Gastroesophageal sphincter (tissue), 4 donors: Measurements from ENCODE around the gene PHLDB3. TPM values are rescaled to one million over a fixed set of nuclear protein-coding genes. Genes with fewer than 3 reads are reported as not detected.

ENCODE experiments used
- ATAC-seq: fragments of 150-250 bp; one replicate; pipeline ENCODE4 v1.9.1; 2016; ENCODE audit warnings: mild to moderate bottlenecking, moderate library complexity
- H3K27ac ChIP-seq, 4 donors: fragments of 200-600 bp; sonication (generic) in 3 of 4; 1 replicate in 3 of 4; 2 replicates in 1 of 4; pipeline ENCODE4 v1.5.1; 2016 to 2019
- H3K27me3 ChIP-seq: fragments of 200-600 bp; sonication (generic); one replicate; pipeline ENCODE4 v1.5.1; 2019
- H3K36me3 ChIP-seq, 2 donors: fragments of 200-600 bp; sonication (generic); one replicate each; pipeline ENCODE4 v1.5.1; 2019; ENCODE audit warnings: control low read depth in 1 of 2
- H3K4me1 ChIP-seq, 3 donors: fragments of 200-600 bp; sonication (generic); 1 replicate in 2 of 3; 2 replicates in 1 of 3; pipeline ENCODE4 v1.5.1; 2016 to 2019; ENCODE audit warnings: control low read depth in 2 of 3
- H3K4me3 ChIP-seq, 2 donors: fragments of 200-600 bp; sonication (generic); one replicate each; pipeline ENCODE4 v1.5.1; 2019; ENCODE audit warnings: mild to moderate bottlenecking in 1 of 2, moderate library complexity in 1 of 2
- H3K9me3 ChIP-seq, 3 donors: fragments of 200-600 bp; sonication (generic); one replicate each; pipeline ENCODE4 v1.5.1; 2017 to 2019; ENCODE audit warnings: control low read depth in 2 of 3
- EP300 ChIP-seq: sonication (generic); formaldehyde crosslinking; IDR thresholded peaks from one replicate; pipeline ENCODE4 v1.6.1; 2017; ENCODE audit warnings: antibody characterized with exemption, mild to moderate bottlenecking
- POLR2A ChIP-seq, 2 donors: fragments of 450-650 bp; IDR thresholded peaks; one replicate each; pipeline ENCODE4 v1.6.1; 2017; ENCODE audit warnings: antibody characterized with exemption in 2 of 2, mild to moderate bottlenecking in 2 of 2, moderate library complexity in 1 of 2
- POLR2AphosphoS5 ChIP-seq: sonication (generic); formaldehyde crosslinking; IDR thresholded peaks from one replicate; pipeline ENCODE4 v1.6.1; 2017; ENCODE audit warnings: antibody characterized with exemption
- WGBS, 2 donors: methylation state at CpG; one replicate each; pipeline ENCODE4 v1.1.5; 2018; ENCODE audit warnings: low coverage in 1 of 2; 5-methylcytosine and 5-hydroxymethylcytosine counted together
- total RNA-seq, 4 donors: library from RNA; depleted of rRNA; stranded (reverse); fragments of >200 nt; gene quantifications; one replicate each; pipeline ENCODE4 v1.1.0, GENCODE V29; 2016
- TF ChIP-seq, protein P1 (sequence below), 4 experiments: fragments of 200-600 bp in 2 of 4; fragments of 450-650 bp in 2 of 4; sonication (generic) in 1 of 4; IDR thresholded peaks; one replicate each; pipeline ENCODE4 v1.5.1; 2017 to 2019; ENCODE audit warnings: antibody characterized with exemption in 4 of 4, mild to moderate bottlenecking in 2 of 4, moderate library complexity in 2 of 4

PHLDB3 gene
- total RNA-seq, 4 donors from 2014 or later: 8.8 to 38.1 (median 14.9) TPM

DNA sequence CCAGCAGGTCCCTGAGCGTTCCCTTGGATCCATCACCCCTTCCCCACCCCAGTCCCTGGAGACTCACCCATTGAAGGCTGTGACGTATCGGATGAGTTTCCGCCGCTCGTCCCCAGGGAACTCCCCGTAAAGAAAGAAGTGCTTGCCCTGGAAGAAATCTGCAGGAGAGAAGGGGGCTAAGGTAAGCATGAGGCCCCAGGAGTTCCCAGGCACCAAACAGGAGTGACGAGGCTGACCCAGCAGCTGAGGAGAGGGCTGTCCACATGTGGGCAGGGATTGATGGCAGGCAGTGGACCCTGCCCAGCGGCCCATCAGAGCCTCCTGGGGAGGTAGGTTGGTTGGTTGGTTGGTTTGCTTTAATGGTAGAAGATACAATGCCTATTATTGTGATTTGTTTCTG, 39.5 kb upstream of the PHLDB3 start:
- Histone ChIP-seq H3K9me3 (peaks cover 0 to 6% (median 0%) of the 10 kb centered on the region in 3 donors), H3K36me3 (peaks cover 0 to 92% of the 10 kb centered on the region in 2 donors), H3K27ac (no peak overlapping the region), H3K4me1 (no peaks in the 10 kb centered on the region), H3K4me3 (no peak overlapping the region), H3K27me3 (no peaks in the 10 kb centered on the region)
- TF ChIP-seq EP300: no peak
- no peak for TF ChIP-seq POLR2AphosphoS5
- no peak for TF ChIP-seq POLR2A (IDR thresholded peaks at IDR 0.05)
- TF ChIP-seq, protein P1, sequence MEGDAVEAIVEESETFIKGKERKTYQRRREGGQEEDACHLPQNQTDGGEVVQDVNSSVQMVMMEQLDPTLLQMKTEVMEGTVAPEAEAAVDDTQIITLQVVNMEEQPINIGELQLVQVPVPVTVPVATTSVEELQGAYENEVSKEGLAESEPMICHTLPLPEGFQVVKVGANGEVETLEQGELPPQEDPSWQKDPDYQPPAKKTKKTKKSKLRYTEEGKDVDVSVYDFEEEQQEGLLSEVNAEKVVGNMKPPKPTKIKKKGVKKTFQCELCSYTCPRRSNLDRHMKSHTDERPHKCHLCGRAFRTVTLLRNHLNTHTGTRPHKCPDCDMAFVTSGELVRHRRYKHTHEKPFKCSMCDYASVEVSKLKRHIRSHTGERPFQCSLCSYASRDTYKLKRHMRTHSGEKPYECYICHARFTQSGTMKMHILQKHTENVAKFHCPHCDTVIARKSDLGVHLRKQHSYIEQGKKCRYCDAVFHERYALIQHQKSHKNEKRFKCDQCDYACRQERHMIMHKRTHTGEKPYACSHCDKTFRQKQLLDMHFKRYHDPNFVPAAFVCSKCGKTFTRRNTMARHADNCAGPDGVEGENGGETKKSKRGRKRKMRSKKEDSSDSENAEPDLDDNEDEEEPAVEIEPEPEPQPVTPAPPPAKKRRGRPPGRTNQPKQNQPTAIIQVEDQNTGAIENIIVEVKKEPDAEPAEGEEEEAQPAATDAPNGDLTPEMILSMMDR (IDR thresholded peaks at IDR 0.05): no peak
- no peak for ATAC-seq
- WGBS, 2 donors: 80 to 100% methylated on average over 2 to 3 of the region's 9 CpGs

DNA sequence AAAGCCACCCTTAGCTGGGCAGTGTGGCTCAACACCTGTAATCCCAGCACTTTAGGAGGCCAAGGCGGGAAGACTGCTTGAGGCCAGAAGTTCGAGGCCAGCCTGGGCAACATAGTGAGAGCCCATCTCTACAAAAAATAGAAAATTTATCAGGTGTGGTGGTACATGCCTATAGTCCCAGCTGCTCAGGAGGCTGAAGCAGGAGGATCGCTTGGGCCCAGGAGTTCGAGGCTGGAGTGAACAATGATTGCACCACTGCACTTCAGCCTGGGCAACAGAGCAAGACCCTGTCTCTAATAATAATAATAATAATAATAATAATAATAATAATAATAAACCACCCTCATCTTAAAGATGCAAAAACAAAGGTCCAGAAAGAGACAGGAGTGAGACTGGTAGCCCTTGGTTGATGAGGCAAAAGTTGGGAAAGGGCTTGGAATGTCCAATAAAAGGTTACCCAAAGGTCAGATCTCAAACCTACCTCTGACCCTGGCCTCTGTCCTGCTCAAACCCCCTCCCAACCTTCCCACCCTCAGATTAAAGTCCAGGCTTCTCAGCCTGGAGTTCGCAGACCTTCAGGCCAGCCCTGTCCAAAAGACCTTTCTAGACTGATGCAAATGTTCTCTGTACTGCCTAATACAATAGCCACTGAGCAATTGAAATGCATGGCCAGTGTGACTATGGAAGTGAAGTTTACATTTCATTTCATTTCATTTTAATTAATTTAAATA, 37.5 kb upstream of the PHLDB3 start:
- 93 to 96% methylated on average over 5 of the region's 5 CpGs for WGBS, 2 donors
- H3K4me1 ChIP-seq: no peaks in the 10 kb centered on the region
- H3K4me3 ChIP-seq: no peak overlapping the region
- TF ChIP-seq POLR2A (IDR thresholded peaks at IDR 0.05) (no peak), EP300 (no peak), POLR2AphosphoS5 (no peak)
- TF ChIP-seq, protein P1 (IDR thresholded peaks at IDR 0.05): no peak
- no peaks in the 10 kb centered on the region for H3K27me3 ChIP-seq
- no peak overlapping the region for H3K27ac ChIP-seq
- no peak for ATAC-seq
- peaks cover 0 to 11% (median 0%) of the 10 kb centered on the region in 3 donors for H3K9me3 ChIP-seq
- peaks cover 0 to 97% of the 10 kb centered on the region in 2 donors for H3K36me3 ChIP-seq

DNA sequence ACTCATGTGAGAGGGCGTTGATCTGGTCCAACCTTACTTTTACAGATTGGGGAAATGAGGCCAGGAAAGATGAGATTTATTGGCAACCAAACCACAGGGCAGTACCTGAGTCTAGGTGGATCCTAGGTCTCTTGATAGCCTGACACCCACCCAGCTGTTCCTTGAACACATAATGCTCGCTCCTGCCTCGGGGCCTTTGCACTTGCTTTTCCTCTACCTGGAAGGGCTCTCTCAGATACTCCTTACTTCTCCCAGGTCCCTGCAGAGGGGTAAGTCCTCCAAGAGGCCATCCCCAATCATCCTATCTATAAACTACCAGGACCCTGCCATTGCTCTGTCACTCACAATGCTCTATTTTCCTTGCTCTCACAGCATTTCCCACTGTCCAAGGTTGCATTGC, 35.8 kb upstream of the PHLDB3 start:
- 86% methylated on average over 2 of the region's 3 CpGs; no CpG with 5 or more reads in 1 of the 2 donors for WGBS, 2 donors
- Histone ChIP-seq H3K27me3 (no peaks in the 10 kb centered on the region), H3K27ac (no peak overlapping the region), H3K9me3 (peaks cover 0 to 11% (median 0%) of the 10 kb centered on the region in 3 donors), H3K4me3 (no peak overlapping the region), H3K36me3 (peaks cover 0 to 85% of the 10 kb centered on the region in 2 donors), H3K4me1 (peaks cover 0 to 5% (median 3%) of the 10 kb centered on the region in 3 donors)
- no peak for TF ChIP-seq EP300
- TF ChIP-seq POLR2AphosphoS5: no peak
- no peak for TF ChIP-seq POLR2A (IDR thresholded peaks at IDR 0.05)
- TF ChIP-seq, protein P1 (IDR thresholded peaks at IDR 0.05): no peak
- ATAC-seq: no peak

DNA sequence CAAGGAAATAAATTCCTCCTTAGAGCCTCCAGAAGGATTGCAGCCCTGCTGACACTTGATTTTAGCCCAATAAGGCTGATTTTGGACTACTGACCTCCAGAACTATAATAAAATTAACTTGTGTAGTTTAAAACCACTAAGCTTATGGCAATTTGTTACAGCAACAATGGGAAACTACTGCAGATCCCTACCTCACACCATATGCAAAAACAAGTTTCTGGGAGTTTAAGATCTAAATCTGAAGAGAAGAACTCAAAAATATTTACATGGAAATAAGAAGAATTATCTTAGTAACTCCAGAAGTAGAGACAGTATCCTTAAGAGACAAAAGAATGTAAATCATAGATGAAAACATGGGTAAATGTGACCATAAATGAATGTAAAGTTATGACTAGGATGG, 34.4 kb upstream of the PHLDB3 start:
- no peak for ATAC-seq
- no peak overlapping the region for H3K27ac ChIP-seq
- H3K36me3 ChIP-seq: peaks cover 0 to 70% of the 10 kb centered on the region in 2 donors
- no peak for TF ChIP-seq POLR2A (IDR thresholded peaks at IDR 0.05)
- no peak for TF ChIP-seq POLR2AphosphoS5
- no peak for TF ChIP-seq EP300
- TF ChIP-seq, protein P1 (IDR thresholded peaks at IDR 0.05): no peak
- H3K27me3 ChIP-seq: no peaks in the 10 kb centered on the region
- no peak overlapping the region for H3K4me3 ChIP-seq
- peaks cover 0 to 11% (median 0%) of the 10 kb centered on the region in 3 donors for H3K9me3 ChIP-seq
- peaks cover 0 to 19% (median 11%) of the 10 kb centered on the region in 3 donors for H3K4me1 ChIP-seq
